OCI-LY3 (cell line): Measurements from ENCODE around the gene CGB1.

Experiments
- H2AFZ ChIP-seq: fragments of 200-600, 300-600 bp; shearing (Covaris generic); 2 replicates; pipeline ENCODE4 v1.6.0; 2014; ENCODE audit warnings: antibody characterized with exemption, low read depth, low read length
- H3K27ac ChIP-seq: fragments of 200-600, 300-600 bp; sonication (generic); 2 replicates; pipeline ENCODE4 v1.5.1; 2014; ENCODE audit warnings: mild to moderate bottlenecking, low read length, moderate library complexity, mixed read lengths
- H3K27me3 ChIP-seq: fragments of 200-600, 300-600 bp; sonication (generic); 2 replicates; pipeline ENCODE4 v1.6.1; 2014; ENCODE audit warnings: low read depth, low read length, mixed read lengths
- H3K36me3 ChIP-seq: fragments of 200-600, 300-600 bp; sonication (generic); replicated peaks from 2 replicates; pipeline ENCODE3; 2014; ENCODE audit warnings: low read depth, low read length, mixed read lengths
- H3K4me1 ChIP-seq: fragments of 300-600, 200-600 bp; sonication (generic); 2 replicates; pipeline ENCODE4 v1.6.1; 2014; ENCODE audit warnings: low read length, mixed read lengths
- H3K4me2 ChIP-seq: fragments of 200-600, 300-600 bp; sonication (generic); 2 replicates; pipeline ENCODE4 v1.6.1; 2014; ENCODE audit warnings: low read length, mixed read lengths
- H3K4me3 ChIP-seq: fragments of 300-600, 200-600 bp; sonication (generic); 2 replicates; pipeline ENCODE4 v1.5.1; 2014; ENCODE audit warnings: antibody characterized with exemption, mild to moderate bottlenecking, low read length, moderate library complexity
- H3K79me2 ChIP-seq: fragments of 300-600, 200-600 bp; shearing (Covaris generic); 2 replicates; pipeline ENCODE4 v1.6.1; 2014; ENCODE audit warnings: mild to moderate bottlenecking, low read length, mixed read lengths
- H3K9ac ChIP-seq: fragments of 300-600, 200-600 bp; shearing (Covaris generic); 2 replicates; pipeline ENCODE4 v1.6.0; 2014; ENCODE audit warnings: mild to moderate bottlenecking, low read length, moderate library complexity
- H3K9me3 ChIP-seq: fragments of 200-600, 300-600 bp; shearing (Covaris generic); 2 replicates; pipeline ENCODE4 v1.6.1; 2014; ENCODE audit warnings: low read length, mixed read lengths; ENCODE audit not compliant: insufficient read depth
- H4K20me1 ChIP-seq: fragments of 200-600, 300-600 bp; sonication (generic); 2 replicates; pipeline ENCODE4 v1.6.1; 2016; ENCODE audit warnings: low read length, mixed read lengths; ENCODE audit not compliant: insufficient read depth
- CTCF ChIP-seq: fragments of 200-600, 300-600 bp; sonication (generic); IDR thresholded peaks from 2 replicates; pipeline ENCODE4 v1.5.1; 2014; ENCODE audit warnings: antibody characterized with exemption, low read length, low read depth
- EZH2phosphoT487 ChIP-seq: fragments of 200-600 bp; shearing (Covaris generic); IDR thresholded peaks from 2 replicates; pipeline ENCODE4 v1.6.1; 2018; ENCODE audit warnings: antibody characterized with exemption, mixed run types, low read depth

CGB1 gene

GRCh38 chr19:49073514-49074378, 37.1 kb upstream of the CGB1 start:
- Histone ChIP-seq H3K4me2 (no peak overlapping the region), H3K27me3 (no peaks in the 10 kb centered on the region), H3K27ac (no peak overlapping the region), H3K9ac (no peak overlapping the region), H3K9me3 (no peaks in the 10 kb centered on the region), H2AFZ (no peak overlapping the region), H3K4me1 (no peaks in the 10 kb centered on the region), H3K36me3 (no peaks in the 10 kb centered on the region), H3K79me2 (no peaks in the 10 kb centered on the region), H3K4me3 (no peak overlapping the region), H4K20me1 (no peaks in the 10 kb centered on the region)
- TF ChIP-seq CTCF (peak; percentile 26; the same call in 1 of the 2 replicates), EZH2phosphoT487 (no peak)

GRCh38 chr19:49071860-49072547, 35.3 kb upstream of the CGB1 start:
- Histone ChIP-seq H3K36me3 (no peaks in the 10 kb centered on the region), H4K20me1 (no peaks in the 10 kb centered on the region), H3K9ac (no peak overlapping the region), H3K27ac (no peak overlapping the region), H3K9me3 (no peaks in the 10 kb centered on the region), H3K4me2 (no peak overlapping the region), H3K27me3 (peaks cover 2% of the 10 kb centered on the region; the same call in 1 of the 2 replicates), H3K4me3 (no peak overlapping the region), H3K4me1 (no peaks in the 10 kb centered on the region), H2AFZ (no peak overlapping the region), H3K79me2 (no peaks in the 10 kb centered on the region)
- TF ChIP-seq EZH2phosphoT487: no peak
- no peak for TF ChIP-seq CTCF

- no peak overlapping the region for H3K4me2 ChIP-seq
- TF ChIP-seq EZH2phosphoT487 (no peak), CTCF (no peak)
- H3K4me1 ChIP-seq: no peaks in the 10 kb centered on the region
- no peak overlapping the region for H3K4me3 ChIP-seq
- no peaks in the 10 kb centered on the region for H4K20me1 ChIP-seq
- peaks cover 17% of the 10 kb centered on the region for H3K27me3 ChIP-seq
- H2AFZ ChIP-seq: no peak overlapping the region
- no peak overlapping the region for H3K9ac ChIP-seq
- no peaks in the 10 kb centered on the region for H3K79me2 ChIP-seq
- H3K27ac ChIP-seq: no peak overlapping the region
- H3K36me3 ChIP-seq: no peaks in the 10 kb centered on the region
- no peaks in the 10 kb centered on the region for H3K9me3 ChIP-seq
Observed at GRCh38 chr19:49070416-49070815, 33.7 kb upstream of the CGB1 start.

GRCh38 chr19:49069026-49069425, 32.3 kb upstream of the CGB1 start:
- H3K27ac ChIP-seq: no peak overlapping the region
- no peak overlapping the region for H3K9ac ChIP-seq
- no peaks in the 10 kb centered on the region for H3K79me2 ChIP-seq
- no peak overlapping the region for H3K4me2 ChIP-seq
- no peaks in the 10 kb centered on the region for H3K4me1 ChIP-seq
- H2AFZ ChIP-seq: no peak overlapping the region
- peaks cover 24% of the 10 kb centered on the region for H3K27me3 ChIP-seq
- H3K9me3 ChIP-seq: no peaks in the 10 kb centered on the region
- H3K4me3 ChIP-seq: no peak overlapping the region
- H3K36me3 ChIP-seq: no peaks in the 10 kb centered on the region
- no peak for TF ChIP-seq EZH2phosphoT487
- TF ChIP-seq CTCF: no peak
- no peaks in the 10 kb centered on the region for H4K20me1 ChIP-seq
